NCI-H2081 treated with DMSO at 0.1 percent for 48 hours (cell line): ENCODE data around the gene TSPO.
"Not testable (repeated sequence)": the region's sequence is repeated elsewhere in the genome, so short reads cannot be mapped to it uniquely, and the experiment has no call there.

ENCODE experiments used
- DNase-seq: peaks from one replicate; lab custom pipeline; 2025; lab: John Stamatoyannopoulos, UW

TSPO gene

DNA sequence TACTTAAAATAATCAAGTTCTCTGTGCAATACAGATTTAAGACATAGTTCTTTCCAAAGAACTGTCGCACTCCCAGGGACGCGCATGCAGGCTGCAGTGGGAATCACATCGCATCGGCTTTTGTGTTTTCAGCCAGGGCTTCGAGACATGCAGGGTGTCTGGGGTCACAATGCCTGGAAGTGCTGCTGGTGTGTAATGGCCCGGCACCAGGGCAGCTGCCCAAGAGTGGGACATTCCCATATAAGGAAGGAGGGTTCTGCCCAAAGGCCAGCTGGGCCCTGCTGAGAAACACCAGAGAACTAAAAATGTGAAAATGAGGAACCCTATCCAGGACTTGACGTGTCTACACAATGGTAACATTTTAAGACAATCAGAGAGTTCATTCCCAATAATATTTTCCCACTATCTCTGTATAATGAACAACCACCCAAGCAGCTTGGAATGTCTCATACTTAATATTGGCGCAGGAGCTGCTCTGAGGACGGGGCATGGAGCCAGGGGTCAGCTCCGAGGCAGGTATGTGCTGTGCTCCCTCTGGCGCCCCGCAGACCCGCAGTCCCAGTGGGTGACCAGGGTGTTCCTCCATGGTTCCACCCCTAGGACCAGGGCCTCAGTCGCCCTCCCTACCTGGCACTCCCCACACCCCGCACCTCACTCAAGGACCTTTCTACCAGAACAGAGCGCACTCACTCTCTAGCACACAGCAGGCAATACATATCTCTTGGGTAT, 19.4 kb upstream of the TSPO start:
- DNase-seq, result no peak

DNA sequence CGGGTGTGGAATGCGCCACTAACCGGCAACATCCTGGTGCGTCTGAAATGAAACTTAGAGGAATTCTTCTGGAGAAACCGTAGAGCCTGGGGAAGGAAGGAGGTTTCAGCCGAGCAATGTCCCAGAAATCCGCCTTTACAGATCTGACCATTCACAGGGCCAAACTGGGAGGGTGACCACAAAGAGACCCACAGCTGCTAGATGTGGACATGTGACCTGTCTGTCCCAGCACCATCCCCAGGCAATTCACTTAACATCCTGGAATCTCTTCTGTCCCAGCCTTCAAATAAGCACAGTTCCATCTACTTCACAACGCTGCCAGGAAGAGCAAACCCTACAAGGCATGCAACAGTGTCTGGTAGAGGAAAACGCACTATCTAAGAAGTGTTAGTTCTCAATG, 18.0 kb upstream of the TSPO start:
- DNase-seq, result no peak

DNA sequence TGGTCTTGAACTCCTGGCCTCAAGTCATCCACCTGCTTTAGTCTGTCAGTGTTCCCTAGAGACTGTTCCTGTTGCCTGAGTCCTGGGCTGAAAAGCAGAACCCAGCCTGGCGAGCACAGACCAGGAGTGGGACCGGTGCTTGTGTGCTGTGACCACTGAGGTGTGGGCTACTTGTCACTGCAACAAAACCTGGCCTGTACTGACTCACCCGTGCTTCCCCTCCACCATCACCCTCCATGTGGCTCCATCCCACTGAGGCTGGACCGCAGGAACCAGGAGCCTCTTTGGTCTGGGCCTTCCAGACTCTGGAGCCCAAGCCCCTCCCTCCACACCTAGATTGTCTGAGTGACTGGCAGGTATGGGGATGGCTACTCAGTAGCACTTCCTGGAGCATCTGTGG, 16.8 kb upstream of the TSPO start:
- no peak for DNase-seq

DNA sequence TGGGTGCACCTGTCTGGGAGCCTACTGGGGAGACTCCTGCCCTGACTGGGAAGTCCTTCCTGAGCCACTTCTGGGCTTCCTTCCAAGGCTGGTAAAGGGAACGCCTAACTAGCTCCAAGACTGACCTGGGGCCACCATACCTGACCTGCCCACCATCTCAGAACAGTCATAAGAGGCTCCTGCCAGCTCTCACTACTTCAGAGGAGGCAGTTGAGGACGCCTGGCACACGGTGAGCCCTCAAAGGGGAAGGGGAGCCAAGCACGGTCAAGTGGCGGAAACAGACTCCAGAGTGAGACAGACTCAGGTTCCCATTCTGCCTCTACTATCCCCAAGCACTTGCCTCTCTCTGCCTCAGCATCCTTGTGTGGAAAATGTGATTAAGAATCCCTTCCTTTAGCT, 15.8 kb upstream of the TSPO start:
- no peak for DNase-seq

DNA sequence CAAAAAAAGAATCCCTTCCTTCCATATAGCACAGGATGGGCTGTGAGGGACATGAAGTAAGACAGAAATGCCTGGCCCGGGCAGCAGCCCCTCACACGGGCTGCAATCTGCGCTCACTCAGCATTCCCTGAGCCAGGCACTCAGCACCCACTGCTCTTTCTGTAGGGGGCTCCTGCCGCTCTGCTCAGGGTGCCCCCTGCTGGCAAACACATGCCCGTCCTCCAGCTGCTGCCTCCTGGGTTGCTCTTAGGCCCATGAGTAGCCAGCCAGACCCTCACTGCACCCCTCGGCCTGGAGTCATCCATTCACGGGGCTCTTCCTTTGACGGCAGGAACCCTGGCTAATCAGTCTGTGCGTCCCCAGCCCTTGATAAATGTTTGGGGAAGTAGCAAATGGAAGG, 15.1 kb upstream of the TSPO start:
- DNase-seq, result no peak

DNA sequence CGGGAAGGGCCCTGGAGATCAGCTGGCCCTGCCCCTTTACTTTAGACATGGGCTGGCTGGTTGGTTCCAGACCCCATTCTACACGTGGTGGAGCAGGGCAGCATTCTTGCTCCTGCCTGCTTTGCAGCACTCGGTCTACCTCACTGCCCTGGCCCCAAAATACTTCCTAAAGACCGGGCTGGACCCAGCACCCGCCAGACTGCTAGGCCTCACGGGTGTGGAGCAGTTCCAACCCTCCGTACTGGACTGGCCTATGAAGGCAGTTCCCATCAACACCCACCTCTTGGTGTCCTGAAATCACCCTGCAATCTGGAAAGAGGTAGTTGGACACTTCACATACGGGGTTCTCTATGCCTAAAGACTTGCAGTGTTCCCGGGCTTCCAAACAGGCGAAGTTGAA, 14.6 kb upstream of the TSPO start:
- no peak for DNase-seq

DNA sequence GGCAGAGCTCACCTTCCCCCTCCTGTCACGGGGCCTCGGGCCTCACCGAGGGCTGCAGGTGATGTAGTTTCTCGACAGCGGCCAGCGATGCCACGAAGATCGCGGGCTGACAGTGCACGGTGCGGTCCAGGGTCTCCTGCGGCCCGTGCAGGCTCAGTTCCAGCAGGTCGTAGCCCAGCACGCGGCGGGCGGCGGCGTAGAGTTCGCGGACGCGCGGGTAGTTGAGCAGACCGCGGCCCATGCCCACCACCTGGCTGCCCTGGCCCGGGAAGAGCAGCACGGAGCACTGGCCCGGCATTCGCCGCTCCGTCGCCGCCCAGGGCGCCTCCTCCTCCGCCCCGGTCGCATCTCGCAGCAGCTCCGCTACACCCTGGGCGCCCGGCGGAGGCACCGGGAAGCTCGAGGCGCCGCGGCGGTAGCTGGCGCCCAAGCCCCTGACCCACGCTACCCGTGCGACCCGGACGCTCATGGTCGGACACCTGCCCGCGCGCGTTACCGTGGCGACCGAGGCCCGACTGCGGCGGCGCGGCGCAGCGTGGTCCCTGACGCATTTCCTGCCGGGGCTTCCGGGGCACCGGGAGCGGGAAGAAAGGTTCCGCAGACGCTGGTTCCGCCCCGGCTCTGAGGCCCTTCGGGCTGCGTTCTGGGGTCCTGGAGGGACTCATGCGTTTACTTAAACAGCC, 8.3 kb upstream of the TSPO start, which contains the start of gene MCAT:
Gene MCAT, minus strand, starts transcription at position 519 of the 683 bp plus-strand sequence. Its CDS starts 50 bp downstream, at position 469.
- no peak for DNase-seq

DNA sequence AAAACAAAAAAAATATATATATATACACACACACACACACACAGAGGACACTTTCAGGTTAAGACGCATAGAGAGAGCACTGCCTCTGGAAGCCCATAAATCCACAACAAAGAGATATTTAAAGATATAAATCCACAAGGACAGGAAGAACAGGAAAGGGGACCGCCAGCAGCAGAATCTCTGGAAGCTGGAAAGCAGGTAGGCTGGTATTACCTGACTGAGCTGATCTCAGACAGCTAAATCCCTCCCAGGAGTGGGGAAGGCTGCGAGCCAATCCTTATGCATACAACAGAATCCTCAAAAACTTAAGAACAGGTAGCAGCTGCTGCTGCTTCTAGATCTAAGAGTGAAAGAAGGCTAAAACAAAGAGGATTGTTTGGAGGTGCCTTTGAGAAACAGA, 6.4 kb upstream of the TSPO start:
- DNase-seq, result no peak

DNA sequence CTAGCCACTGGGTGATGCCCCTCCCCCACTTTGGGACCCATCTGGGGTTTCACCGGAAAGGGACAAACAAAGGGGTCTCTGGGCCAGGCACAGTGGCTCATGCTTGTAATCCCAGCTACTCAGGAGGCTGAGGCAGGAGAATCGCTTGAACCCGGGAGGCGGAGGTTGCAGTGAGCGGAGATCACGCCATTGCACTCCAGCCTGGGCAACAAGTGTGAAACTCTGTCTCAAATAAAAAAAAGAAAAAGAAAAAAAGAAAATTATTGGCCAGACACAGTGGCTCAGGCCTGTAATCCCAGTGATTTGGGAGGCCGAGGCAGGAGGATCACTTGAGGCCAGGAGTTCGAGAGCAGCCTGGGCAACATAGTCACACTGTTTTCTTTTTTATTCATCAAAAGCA, 6.0 kb upstream of the TSPO start:
- DNase-seq, result not testable (repeated sequence)

DNA sequence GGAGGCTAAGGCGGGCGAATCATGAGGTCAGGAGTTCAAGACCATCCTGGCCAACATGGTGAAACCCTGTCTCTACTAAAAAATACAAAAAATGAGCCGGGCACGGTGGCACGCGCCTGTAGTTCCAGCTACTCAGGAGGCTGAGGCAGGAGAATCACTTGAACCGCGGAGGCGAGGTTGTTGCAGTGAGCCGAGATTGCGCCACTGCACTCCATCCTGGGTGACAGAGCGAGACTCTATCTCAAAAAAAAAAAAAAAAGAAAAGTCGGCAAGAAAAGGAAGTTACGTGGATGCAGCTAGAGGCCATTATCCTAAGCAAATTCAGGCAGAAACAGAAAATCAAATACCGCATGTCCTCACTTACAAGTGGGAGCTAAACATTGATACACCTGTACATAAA, 5.0 kb upstream of the TSPO start:
- not testable (repeated sequence) for DNase-seq

DNA sequence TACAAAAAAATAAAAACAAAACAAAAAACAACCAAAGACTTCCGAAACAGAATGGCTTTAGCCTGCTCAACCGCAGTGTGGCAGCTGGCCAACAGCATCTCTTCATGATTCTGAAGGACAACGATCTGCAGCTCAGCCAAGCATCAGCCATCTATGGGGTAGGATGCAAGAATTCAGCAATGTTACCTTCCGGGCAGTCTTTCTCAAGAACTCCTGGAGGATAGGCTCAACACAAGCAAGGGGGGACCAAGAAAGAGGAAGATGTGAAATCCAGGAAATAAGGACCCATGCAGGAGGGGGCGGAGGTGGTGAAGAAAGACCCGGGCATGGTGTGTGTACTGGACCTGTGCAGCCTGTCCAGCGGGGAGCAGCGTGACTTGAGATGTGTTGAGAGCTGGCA, 3.5 kb upstream of the TSPO start:
- DNase-seq, result no peak

DNA sequence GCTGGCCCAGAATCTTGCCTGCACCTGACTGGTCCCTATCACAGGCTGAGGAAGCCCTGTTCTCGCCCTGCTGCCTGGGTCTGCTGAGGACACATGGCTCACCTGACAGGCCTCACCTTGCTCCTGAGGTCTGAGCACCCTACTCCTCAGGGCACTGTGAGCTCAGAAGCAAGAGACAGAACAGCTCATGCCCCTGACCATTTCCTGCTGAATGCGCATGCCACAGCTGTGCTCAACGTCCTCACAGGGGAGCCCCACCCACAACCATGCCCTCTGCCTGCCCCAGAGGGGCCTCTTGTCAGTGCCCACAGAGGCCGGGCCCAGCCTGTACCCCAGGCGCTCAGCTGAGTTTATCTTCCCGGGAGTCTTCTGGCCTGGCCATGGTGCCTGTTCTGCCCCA, 2.8 kb upstream of the TSPO start:
- DNase-seq, result no peak

DNA sequence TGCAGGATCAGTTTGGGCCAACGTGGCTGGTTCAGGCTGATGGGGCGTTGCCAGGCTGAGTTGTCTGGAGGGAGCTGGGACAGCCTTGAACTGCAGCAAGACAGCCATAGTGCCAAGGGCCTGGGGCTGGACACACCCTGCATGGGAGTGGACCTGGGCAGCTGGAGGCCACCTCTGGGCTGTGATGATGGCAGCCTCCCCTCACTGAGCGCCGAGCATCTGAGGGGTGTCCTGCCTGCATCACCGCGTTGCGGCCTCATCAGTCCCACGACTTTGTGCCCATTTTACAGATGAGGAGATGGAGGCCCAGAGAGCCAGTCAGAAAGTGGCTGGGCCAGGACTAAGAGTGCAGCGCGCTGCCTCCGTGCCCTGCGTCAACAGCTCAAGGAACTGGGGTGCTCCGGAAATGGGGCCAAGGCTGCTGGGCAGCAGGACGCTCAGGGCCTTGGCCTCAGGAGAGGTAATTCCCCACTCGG, 590 bp upstream of the TSPO start:
- DNase-seq, result no peak

DNA sequence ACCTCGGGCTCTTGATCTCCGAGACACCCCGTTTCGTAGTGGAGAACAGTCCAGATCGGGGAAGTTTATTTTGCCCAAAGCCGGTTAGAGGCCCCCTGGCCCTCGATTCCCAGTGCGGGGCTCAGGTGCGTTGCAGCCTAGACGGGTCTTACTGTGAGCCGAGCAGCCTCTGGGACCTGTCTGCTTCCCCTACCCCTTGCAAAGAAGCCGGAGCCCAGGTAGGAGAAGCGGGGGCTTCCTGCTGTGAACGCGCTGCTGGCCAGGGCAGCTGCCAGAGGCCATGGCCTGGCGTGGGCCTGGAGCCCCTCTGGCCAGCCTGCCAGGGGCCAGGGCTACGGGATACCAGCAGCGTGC, 621 bp downstream of the TSPO start:
- DNase-seq, result no peak

DNA sequence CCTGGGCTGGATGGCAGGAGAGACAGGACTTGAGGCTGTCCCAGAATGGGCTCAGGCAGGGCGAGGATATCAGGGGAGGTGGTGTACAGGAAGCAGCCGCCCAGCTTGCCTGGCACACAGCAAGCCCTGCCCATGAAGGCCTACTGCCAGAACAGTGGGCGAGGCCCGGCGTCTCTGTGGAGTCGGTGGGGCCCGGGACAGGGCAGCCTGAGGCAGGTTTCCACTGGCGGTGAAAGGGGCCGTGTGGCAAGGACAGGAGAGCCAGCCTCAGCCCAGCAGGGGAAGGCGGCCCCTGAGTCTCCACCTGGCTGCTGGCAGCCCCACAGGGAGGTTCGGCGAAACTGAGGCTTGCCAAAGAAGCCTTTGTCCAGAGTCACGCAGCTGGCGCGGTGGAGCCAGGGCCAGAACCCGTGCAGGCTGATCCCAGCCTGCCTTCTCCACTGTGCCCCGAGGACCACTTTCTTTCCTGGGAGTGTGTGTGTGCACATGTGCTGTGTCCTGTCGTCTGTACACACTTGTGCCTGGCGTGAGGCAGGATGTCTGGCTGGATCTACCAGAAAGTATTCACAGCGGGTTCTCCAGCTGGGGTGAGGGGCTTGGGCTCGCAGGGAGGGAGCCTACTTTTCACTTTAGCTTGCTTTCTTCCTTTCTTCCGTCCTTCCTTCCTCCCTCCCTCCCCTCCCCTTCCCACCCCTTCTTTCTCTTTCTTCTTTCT, 1.2 kb downstream of the TSPO start:
- no peak for DNase-seq

DNA sequence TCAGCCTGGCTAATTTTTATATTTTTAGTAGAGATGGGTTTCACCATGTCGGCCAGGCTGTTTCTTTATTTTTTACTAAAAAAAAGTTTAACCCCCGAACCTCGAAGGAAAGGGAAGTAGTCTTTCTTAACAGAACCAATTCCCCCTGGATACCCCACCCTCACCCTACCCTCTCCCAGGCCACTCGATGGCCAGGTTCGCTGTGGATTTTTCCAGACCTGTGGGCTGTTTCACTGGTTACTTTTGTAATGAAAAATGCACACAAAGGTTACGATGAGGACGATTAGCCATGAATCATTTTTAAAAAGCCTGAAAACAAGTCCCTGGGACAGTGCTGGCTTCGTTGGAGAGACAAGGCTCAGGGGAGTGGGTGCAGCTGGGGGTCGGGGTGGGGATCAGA, 2.5 kb downstream of the TSPO start:
- DNase-seq, result no peak

DNA sequence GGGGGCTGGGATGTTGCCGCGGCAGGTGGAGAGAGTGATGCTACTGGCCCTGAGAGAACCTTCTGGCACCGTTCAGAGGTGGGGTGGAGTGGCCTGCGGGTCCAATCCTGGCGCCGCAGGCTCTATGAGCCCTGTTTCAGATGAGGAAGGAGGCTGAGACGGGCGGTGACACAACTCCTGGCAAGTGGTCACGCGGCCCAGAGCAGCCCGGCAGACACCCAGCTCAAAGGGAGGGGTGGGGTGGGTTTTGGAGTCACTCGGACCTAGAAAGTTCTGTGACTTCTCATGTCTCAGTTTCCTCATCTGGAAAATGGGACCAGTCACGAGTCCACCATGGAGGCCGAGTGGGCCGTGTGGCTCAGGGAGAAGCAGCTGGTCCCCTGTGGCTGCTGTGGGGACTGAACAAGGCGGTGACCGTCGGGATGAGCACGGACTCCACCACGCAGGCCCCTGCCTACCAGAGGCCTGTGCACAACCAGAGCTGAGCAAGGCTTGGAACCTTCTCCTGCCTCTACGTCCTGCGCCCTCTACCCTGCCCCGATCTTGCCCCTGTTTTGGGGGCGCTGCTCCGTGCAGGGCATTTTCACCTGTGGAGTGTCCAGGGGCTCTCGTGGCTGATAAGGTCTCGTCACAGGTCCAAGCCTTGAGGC, 3.7 kb downstream of the TSPO start:
- no peak for DNase-seq

DNA sequence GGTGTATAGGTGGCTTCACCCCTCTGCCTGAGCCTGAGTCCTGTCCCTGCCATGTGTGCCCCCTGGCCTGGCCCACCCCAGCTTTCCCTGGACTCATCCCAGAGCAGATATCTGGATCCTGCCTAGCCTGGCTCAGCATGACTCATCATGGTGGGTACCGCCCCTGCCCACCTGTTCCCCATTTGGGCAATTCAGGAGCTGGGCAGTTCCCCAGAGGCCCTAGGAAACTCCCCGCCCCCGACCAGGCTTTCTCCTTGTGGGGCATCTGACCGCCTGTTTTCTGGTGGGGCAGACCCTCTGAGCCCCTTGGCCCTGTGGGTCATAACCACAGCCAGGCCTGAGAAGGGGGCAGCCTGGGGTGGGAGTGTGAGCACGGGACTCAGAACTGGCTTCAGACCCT, 4.4 kb downstream of the TSPO start:
- DNase-seq, result no peak

DNA sequence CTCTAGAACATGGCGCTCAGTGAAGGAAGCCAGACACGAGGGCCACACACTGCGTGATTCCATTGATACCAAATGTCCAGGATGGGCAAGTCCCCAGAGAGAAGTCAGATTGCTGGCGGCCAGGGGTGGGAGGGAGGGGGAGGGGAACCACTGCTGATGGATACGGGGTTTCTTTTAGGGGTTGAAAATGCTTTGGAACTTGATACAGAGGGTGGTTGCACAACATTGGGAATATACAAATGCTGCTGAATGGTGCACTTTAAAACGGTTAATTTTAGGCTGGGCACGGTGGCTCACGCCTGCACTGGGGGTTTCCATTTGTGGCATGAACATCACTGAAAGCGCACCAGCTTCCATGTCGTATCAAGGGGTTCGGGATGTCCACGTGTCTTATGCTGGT, 5.1 kb downstream of the TSPO start:
- no peak for DNase-seq

DNA sequence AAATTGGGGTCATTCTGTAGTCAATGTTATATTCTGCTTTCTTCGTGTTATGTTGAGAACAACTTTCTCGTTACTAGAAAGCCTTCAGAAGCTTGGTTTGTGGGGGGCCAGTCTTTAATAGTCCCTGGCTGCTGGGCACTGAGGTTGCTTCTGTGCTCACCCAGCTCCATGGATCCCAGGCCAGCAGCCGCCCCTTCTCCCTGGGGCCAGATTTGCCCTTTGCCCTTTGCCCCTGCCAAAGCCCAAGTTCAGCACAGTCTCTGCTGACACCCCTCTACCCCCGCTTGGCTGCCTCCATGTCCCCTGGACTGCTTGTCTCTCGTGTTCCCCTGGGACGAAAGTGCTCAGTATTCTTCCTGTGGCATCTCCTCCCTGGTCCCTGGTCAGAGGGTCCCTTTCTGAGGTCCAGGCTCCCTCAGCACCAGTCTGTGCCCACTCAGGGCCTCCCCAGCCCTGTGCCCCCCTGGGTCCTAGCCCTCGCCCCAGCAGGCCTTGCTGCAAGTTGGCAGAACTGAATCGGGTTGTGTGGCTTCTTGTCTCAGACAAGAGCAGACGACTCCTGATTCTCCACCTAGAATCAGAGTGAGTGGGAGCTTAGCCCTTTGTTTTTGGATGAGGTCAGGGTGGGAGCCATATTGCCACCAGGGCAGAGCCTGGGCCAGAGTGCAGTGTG, 6.7 kb downstream of the TSPO start:
- no peak for DNase-seq

DNA sequence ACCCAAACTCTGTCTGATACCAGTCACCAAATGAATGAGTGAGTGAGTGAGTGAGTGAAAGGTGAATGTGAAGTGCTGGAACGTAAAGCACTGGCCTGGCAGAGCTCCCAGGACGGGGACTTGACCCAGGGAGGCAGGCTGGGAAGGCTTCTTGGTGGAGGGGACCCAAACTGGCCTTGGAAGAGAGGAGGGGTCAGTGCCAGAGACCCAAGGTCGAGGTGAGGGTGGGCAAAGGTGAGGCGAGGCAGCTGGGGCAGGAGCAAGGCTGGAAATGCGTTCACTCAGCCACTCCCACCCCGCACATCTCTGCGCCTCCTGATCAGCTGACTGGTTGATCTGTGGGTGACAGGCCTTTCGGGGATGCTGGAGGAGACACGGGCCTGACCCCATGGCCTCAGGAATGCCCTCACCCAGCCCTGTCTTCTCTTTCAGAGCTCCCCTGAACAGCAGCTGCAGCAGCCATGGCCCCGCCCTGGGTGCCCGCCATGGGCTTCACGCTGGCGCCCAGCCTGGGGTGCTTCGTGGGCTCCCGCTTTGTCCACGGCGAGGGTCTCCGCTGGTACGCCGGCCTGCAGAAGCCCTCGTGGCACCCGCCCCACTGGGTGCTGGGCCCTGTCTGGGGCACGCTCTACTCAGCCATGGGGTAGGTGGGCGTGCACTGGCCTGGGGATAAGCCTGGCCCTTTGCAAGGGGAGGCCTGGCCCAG, 7.6 kb downstream of the TSPO start:
- no peak for DNase-seq
